Measurements from ENCODE around the gene TOM1L2. TPM values are rescaled to one million over a fixed set of nuclear protein-coding genes. Genes with fewer than 3 reads are reported as not detected.
A peak's percentile ranks its signal among the peaks of the same experiment; 100 is the strongest.
"Not testable (repeated sequence)": the region's sequence is repeated elsewhere in the genome, so short reads cannot be mapped to it uniquely, and the experiment has no call there.

Gene TOM1L2
- polyA plus RNA-seq, 4 donors, result 36.1 to 52.2 (median 44.9) TPM

- DNase-seq (ENCODE audit: low read depth in 4 of 4, low spot score in 2 of 4), result peak in 1 of 4 donors; percentile 49
Observed at GRCh38 chr17:17812211-17813054, 159.8 kb downstream of the TOM1L2 start.

- peak in 1 of 4 donors; percentile 46 for DNase-seq (ENCODE audit: low read depth in 4 of 4, low spot score in 2 of 4)
Observed at GRCh38 chr17:17811381-17812210, 160.6 kb downstream of the TOM1L2 start.

GRCh38 chr17:17810895-17811248, 161.3 kb downstream of the TOM1L2 start:
- DNase-seq (ENCODE audit: low read depth in 4 of 4, low spot score in 2 of 4), result no peak

- peak in 1 of 4 donors; percentile 82 for DNase-seq (ENCODE audit: low read depth in 4 of 4, low spot score in 2 of 4)
Observed at GRCh38 chr17:17810084-17810894, 161.9 kb downstream of the TOM1L2 start.

GRCh38 chr17:17809531-17810083, 162.6 kb downstream of the TOM1L2 start:
- DNase-seq (ENCODE audit: low read depth in 4 of 4, low spot score in 2 of 4), result no peak

GRCh38 chr17:17808706-17809432, 163.3 kb downstream of the TOM1L2 start:
- no peak for DNase-seq (ENCODE audit: low read depth in 4 of 4, low spot score in 2 of 4)

GRCh38 chr17:17808200-17808599, 164.0 kb downstream of the TOM1L2 start:
- DNase-seq (ENCODE audit: low read depth in 4 of 4, low spot score in 2 of 4), result not testable (repeated sequence)

- DNase-seq (ENCODE audit: low read depth in 4 of 4, low spot score in 2 of 4), result no peak
Observed at GRCh38 chr17:17807440-17807839, 164.8 kb downstream of the TOM1L2 start.

- no peak for DNase-seq (ENCODE audit: low read depth in 4 of 4, low spot score in 2 of 4)
Observed at GRCh38 chr17:17806611-17807274, 165.5 kb downstream of the TOM1L2 start.

GRCh38 chr17:17806035-17806434, 166.2 kb downstream of the TOM1L2 start:
- no peak for DNase-seq (ENCODE audit: low read depth in 4 of 4, low spot score in 2 of 4)

- no peak for DNase-seq (ENCODE audit: low read depth in 4 of 4, low spot score in 2 of 4)
Observed at GRCh38 chr17:17805575-17805974, 166.6 kb downstream of the TOM1L2 start.

- no peak for DNase-seq (ENCODE audit: low read depth in 4 of 4, low spot score in 2 of 4)
Observed at GRCh38 chr17:17804007-17804406, 168.2 kb downstream of the TOM1L2 start.

GRCh38 chr17:17801800-17802481, 170.3 kb downstream of the TOM1L2 start:
- DNase-seq (ENCODE audit: low read depth in 4 of 4, low spot score in 2 of 4), result no peak

- DNase-seq (ENCODE audit: low read depth in 4 of 4, low spot score in 2 of 4), result no peak
Observed at GRCh38 chr17:17800504-17801021, 171.6 kb downstream of the TOM1L2 start.

GRCh38 chr17:17798573-17799255, 173.5 kb downstream of the TOM1L2 start:
- DNase-seq (ENCODE audit: low read depth in 4 of 4, low spot score in 2 of 4), result no peak

GRCh38 chr17:17798010-17798556, 174.1 kb downstream of the TOM1L2 start:
- no peak for DNase-seq (ENCODE audit: low read depth in 4 of 4, low spot score in 2 of 4)

- no peak for DNase-seq (ENCODE audit: low read depth in 4 of 4, low spot score in 2 of 4)
Observed at GRCh38 chr17:17797119-17797809, 174.9 kb downstream of the TOM1L2 start.
